ENCODE data around the gene TSSK1B. TPM values are rescaled to one million over a fixed set of nuclear protein-coding genes. Genes with fewer than 3 reads are reported as not detected.

The TSSK1B gene
- total RNA-seq, 1 donor from 2014 or later = not detected

DNA sequence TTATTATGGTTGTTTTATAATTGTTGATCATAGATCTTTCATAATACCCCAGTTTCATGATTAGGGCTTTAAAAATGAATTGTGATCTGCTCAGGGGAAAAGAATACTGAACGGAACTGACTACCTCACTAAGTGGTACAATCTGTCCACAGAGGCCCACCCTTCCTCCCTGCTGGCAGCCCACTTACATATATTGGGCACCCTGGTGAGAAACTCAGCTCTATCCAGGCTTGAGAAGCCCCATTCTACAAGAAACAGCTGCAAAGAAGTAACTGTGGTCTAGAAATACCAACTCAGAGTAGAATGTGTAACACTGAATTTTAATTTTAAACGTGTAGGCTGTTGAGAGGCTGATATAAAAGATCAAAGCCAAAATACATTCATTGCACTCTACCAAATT, 46.9 kb downstream of the TSSK1B start:
- H3K27me3 ChIP-seq (ENCODE audit: low read depth) = no peaks in the 10 kb centered on the region
- H3K4me3 ChIP-seq = no peak overlapping the region
- no peak overlapping the region for H3K27ac ChIP-seq (replicated peaks)
- no peaks in the 10 kb centered on the region for H3K36me3 ChIP-seq
- H3K4me1 ChIP-seq = no peaks in the 10 kb centered on the region
- TF ChIP-seq, protein P1, sequence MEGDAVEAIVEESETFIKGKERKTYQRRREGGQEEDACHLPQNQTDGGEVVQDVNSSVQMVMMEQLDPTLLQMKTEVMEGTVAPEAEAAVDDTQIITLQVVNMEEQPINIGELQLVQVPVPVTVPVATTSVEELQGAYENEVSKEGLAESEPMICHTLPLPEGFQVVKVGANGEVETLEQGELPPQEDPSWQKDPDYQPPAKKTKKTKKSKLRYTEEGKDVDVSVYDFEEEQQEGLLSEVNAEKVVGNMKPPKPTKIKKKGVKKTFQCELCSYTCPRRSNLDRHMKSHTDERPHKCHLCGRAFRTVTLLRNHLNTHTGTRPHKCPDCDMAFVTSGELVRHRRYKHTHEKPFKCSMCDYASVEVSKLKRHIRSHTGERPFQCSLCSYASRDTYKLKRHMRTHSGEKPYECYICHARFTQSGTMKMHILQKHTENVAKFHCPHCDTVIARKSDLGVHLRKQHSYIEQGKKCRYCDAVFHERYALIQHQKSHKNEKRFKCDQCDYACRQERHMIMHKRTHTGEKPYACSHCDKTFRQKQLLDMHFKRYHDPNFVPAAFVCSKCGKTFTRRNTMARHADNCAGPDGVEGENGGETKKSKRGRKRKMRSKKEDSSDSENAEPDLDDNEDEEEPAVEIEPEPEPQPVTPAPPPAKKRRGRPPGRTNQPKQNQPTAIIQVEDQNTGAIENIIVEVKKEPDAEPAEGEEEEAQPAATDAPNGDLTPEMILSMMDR (IDR thresholded peaks at IDR 0.05; ENCODE audit: borderline replicate concordance) = no peak
- intact Hi-C loops (cut with micrococcal nuclease) = loop anchor here (10.0 kb wide), 1 partner anchor 97 kb away; the partner anchor contains the start of gene MCC
- no peak for DNase-seq
- H3K9me3 ChIP-seq (replicated peaks) = no peaks in the 10 kb centered on the region

DNA sequence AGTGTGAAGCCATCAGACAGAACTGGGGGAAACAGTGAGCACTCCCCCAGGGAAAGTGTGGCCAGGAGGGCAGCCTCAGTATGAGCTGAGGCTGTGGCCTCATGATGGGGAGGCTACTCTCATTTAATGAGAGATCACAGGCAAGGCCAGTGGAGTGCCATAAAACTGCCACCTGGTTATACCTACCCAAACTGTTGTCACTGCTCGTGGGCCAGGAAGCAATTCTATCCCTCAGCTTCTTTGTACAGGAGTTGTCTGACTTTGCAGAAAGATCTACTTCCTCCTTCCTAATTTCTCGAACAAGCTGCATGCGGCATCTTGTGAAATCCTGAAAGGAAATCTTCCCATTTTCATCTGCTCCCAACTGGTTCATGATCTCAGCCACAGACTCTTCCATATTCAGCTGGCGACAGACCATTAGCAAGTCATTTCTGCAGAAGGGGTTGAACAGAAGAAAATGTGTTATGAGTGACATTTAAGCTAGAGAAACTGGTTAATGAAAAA, 50.0 kb downstream of the TSSK1B start:
- no peak overlapping the region for H3K27ac ChIP-seq (replicated peaks)
- TF ChIP-seq, protein P1 (IDR thresholded peaks at IDR 0.05; ENCODE audit: borderline replicate concordance) = no peak
- no peaks in the 10 kb centered on the region for H3K36me3 ChIP-seq
- H3K27me3 ChIP-seq (ENCODE audit: low read depth) = no peaks in the 10 kb centered on the region
- H3K4me3 ChIP-seq = no peak overlapping the region
- intact Hi-C loops (cut with micrococcal nuclease) = loop anchor here (10.0 kb wide), 1 partner anchor 100 kb away; the partner anchor contains the start of gene MCC
- H3K9me3 ChIP-seq (replicated peaks) = no peaks in the 10 kb centered on the region
- peaks cover 13% of the 10 kb centered on the region for H3K4me1 ChIP-seq
- no peak for DNase-seq

DNA sequence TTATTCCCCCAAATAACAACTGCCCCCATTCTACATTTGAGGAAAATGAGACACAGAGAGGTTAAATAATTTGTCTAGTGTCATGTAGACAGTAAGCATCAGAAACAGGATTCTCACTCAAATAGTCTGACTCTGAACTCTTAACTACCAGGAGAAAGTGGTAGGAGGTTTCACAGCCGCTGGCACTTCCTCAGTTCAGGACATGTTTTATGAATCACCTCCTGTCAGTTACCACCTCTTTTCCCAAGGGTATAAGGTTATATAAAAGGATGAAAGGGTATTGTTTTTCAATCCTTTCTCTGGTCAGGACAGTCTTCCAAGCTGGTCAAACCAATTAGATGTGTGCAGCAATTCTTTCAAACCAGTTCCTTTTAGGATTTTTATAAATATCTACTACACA, 52.1 kb downstream of the TSSK1B start:
- Histone ChIP-seq H3K4me3 (no peak overlapping the region), H3K27ac (replicated peaks) (no peak overlapping the region), H3K27me3 (ENCODE audit: low read depth) (no peaks in the 10 kb centered on the region), H3K36me3 (no peaks in the 10 kb centered on the region), H3K9me3 (replicated peaks) (no peaks in the 10 kb centered on the region), H3K4me1 (peaks cover 24% of the 10 kb centered on the region)
- intact Hi-C loops (cut with micrococcal nuclease) = loop anchor here (10.0 kb wide), 1 partner anchor 102 kb away; the partner anchor contains the start of gene MCC
- no peak for DNase-seq
- TF ChIP-seq, protein P1 (IDR thresholded peaks at IDR 0.05; ENCODE audit: borderline replicate concordance) = no peak

Other genes starting within 250 kb of the TSSK1B start
- 31.6 TPM for gene MCC, start 53.5 kb upstream of the TSSK1B start, total RNA-seq
- 13.6 TPM for gene YTHDC2, start 78.7 kb upstream of the TSSK1B start, total RNA-seq